Stimulated activated naive B cell treated with anti-CD40 and anti-IgM and Interleukin-4, amounts not matched to agents 10 μg/mL and 1 μg/mL and 100 μg/mL, for 72 hours (primary cell): ENCODE data around the gene CPT1B.
"Not testable (repeated sequence)": the region's sequence is repeated elsewhere in the genome, so short reads cannot be mapped to it uniquely, and the experiment has no call there.

Experiments used
- ATAC-seq, 2 donors: fragments of 150-1000 bp; cut with Tn5 transposase; replicated peaks; 2 replicates each; pipeline ENCODE4 v1.10.0; 2021; ENCODE audit warnings: moderate library complexity in 1 of 2
- DNase-seq: peaks from one replicate; pipeline ENCODE4 v3.0.0; 2021
- H3K27ac Mint-ChIP-seq: one replicate; pipeline ENCODE4 v1.8.0; 2022; ENCODE audit warnings: mild to moderate bottlenecking, mixed read lengths
- H3K27me3 Mint-ChIP-seq, 2 donors: one replicate each; pipeline ENCODE4 v1.8.0; 2022; ENCODE audit warnings: mixed read lengths in 2 of 2
- H3K36me3 Mint-ChIP-seq, 2 donors: one replicate each; pipeline ENCODE4 v1.8.0; 2022; ENCODE audit warnings: mixed read lengths in 2 of 2, mild to moderate bottlenecking in 1 of 2
- H3K4me1 Mint-ChIP-seq, 2 donors: one replicate each; pipeline ENCODE4 v1.8.0; 2022; ENCODE audit warnings: mixed read lengths in 2 of 2, mild to moderate bottlenecking in 1 of 2
- H3K4me3 Mint-ChIP-seq, 2 donors: one replicate each; pipeline ENCODE4 v1.8.0; 2022; ENCODE audit warnings: mild to moderate bottlenecking in 2 of 2, mixed read lengths in 2 of 2, moderate library complexity in 1 of 2
- H3K9me3 Mint-ChIP-seq, 2 donors: one replicate each; pipeline ENCODE4 v1.8.0; 2022; ENCODE audit warnings: mixed read lengths in 2 of 2, mild to moderate bottlenecking in 1 of 2

Gene CPT1B

DNA sequence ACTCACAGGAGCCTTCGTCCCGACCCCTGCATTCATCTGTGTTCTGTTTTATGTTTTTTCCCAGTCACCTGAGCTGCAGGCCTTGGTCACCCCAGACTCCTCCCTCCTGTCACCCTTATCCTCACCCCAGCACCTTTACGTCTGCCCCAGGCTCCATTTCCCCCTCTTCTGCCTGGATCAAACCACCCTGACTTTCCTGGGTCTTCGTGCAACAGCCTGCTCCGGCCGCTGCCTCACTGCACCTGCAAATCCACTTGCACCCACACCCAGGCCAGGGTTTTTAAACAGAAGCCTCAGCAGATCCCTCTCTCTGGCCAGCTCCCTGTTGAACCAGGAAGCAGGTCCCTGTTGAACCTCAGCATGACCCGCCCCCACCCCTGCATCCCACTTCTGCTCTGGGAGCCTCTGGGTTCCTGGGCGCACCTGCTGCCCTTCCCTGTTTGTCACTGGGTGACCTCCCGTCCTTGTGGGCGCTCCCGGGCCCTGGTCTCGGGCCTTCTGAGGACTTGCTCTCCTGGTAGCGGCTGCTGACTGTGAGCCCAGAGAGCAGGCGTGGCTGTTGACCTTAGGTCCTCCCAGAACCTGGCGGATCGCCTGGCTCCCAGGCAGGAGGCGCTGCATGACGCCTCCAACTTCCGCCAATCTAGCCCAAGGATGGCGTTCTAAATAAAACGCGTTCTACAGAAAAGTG is 35.2 kb upstream of the CPT1B start:
- peaks cover 2 to 7% of the 10 kb centered on the region in 2 donors for H3K4me1 Mint-ChIP-seq
- no peak overlapping the region for H3K27ac Mint-ChIP-seq
- DNase-seq (no peak), ATAC-seq (no peak)
- H3K27me3 Mint-ChIP-seq, result peaks cover 39 to 52% of the 10 kb centered on the region in 2 donors
- H3K4me3 Mint-ChIP-seq, result no peak overlapping the region
- no peaks in the 10 kb centered on the region for H3K36me3 Mint-ChIP-seq
- no peaks in the 10 kb centered on the region for H3K9me3 Mint-ChIP-seq

DNA sequence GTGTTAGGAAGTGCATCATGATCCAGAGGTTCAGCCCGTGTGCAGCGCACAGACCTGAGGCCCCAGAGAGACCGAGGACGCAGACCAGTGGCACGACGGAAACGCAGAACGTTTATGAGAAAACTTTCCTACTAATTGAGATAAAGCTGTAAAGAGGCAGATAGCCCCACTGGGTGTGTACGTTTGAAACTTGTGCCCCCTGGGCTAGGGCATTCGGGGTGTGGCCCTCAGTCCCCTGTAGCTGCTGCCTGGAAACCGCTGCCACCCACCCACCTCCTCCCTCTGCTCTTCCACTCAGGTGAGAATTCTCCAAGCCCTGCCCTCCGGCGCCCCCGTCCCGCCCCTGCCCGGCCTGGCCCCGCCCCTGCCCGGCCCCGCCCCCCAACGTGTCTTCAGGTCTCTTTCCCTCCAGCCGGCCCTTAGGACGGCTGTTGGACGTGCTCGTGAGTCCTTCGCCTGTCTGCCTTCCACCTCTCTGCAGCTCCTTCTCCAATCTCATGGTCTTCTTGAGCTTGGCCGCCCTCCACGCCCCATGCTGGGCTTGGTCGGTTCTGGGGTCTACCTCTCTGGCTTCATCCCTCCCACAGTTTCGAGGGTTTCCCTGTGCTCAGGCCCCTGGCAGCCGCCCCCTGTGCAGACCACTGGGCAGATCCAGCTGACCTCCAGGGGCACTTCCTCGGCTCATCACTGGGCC is 34.4 kb upstream of the CPT1B start:
- Mint-ChIP-seq H3K27ac (no peak overlapping the region), H3K27me3 (peaks cover 44 to 57% of the 10 kb centered on the region in 2 donors), H3K4me3 (no peak overlapping the region), H3K4me1 (peaks cover 2 to 7% of the 10 kb centered on the region in 2 donors), H3K9me3 (no peaks in the 10 kb centered on the region), H3K36me3 (no peaks in the 10 kb centered on the region)
- DNase-seq (no peak), ATAC-seq (peak in 1 of 2 donors; percentile 53)

DNA sequence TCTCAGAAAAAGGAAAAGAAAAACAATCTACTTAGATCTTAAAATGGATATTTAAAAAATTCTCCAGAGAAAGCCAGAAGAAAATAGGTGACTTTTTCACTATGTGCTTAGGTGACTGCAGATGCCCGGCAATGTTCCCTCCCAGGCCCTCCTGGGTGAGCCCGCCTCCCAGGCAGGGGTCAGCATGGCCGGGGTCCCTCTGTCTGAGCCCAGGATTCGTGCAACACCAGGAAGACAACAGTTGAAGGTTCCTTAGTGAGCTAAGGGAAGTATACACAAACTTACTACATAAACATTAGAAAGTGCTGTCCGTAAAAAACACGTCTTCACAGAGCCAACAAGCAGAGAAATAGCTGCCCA is 33.9 kb upstream of the CPT1B start:
- H3K9me3 Mint-ChIP-seq, result no peaks in the 10 kb centered on the region
- no peak overlapping the region for H3K27ac Mint-ChIP-seq
- ATAC-seq (no peak), DNase-seq (no peak)
- H3K36me3 Mint-ChIP-seq, result no peaks in the 10 kb centered on the region
- no peak overlapping the region for H3K4me3 Mint-ChIP-seq
- H3K4me1 Mint-ChIP-seq, result peaks cover 2 to 7% of the 10 kb centered on the region in 2 donors
- H3K27me3 Mint-ChIP-seq, result peaks cover 49 to 63% of the 10 kb centered on the region in 2 donors

- Mint-ChIP-seq H3K4me3 (no peak overlapping the region), H3K9me3 (no peaks in the 10 kb centered on the region), H3K27ac (no peak overlapping the region), H3K36me3 (no peaks in the 10 kb centered on the region), H3K4me1 (peaks cover 2 to 7% of the 10 kb centered on the region in 2 donors), H3K27me3 (peaks cover 55 to 69% of the 10 kb centered on the region in 2 donors)
- ATAC-seq (no peak), DNase-seq (no peak)
These were observed 33.3 kb upstream of the CPT1B start for GRCh38 chr22:50611341-50612060.

DNA sequence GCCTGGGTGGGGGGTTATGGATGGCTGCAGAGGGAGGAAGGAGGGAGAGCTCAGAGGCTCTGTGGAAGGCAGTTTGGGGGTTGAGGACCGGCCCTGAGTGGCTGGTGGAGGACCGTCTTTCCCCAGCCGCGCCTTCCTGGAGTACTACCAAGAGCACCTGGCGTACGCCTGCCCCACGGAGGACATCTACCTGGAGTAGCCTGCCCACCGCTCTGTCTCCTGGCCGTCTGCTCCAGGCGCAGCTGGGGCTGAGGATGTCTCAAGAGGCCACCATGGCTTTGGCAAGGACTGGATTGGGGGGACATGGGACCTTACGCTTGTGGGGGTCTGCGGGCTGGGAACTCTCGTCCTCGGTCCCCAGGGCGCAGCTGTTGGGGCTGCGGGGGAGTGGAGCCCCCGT is 32.4 kb upstream of the CPT1B start:
- no peak overlapping the region for H3K4me3 Mint-ChIP-seq
- H3K36me3 Mint-ChIP-seq, result no peaks in the 10 kb centered on the region
- no peak overlapping the region for H3K27ac Mint-ChIP-seq
- no peak for DNase-seq
- ATAC-seq, result no peak
- no peaks in the 10 kb centered on the region for H3K9me3 Mint-ChIP-seq
- peaks cover 65 to 78% of the 10 kb centered on the region in 2 donors for H3K27me3 Mint-ChIP-seq
- H3K4me1 Mint-ChIP-seq, result peaks cover 2 to 7% of the 10 kb centered on the region in 2 donors

- Mint-ChIP-seq H3K9me3 (no peaks in the 10 kb centered on the region), H3K4me3 (no peak overlapping the region), H3K4me1 (peaks cover 2 to 7% of the 10 kb centered on the region in 2 donors), H3K36me3 (no peaks in the 10 kb centered on the region), H3K27ac (no peak overlapping the region), H3K27me3 (peaks cover 70 to 84% of the 10 kb centered on the region in 2 donors)
- ATAC-seq, result no peak
- no peak for DNase-seq
These were observed 31.8 kb upstream of the CPT1B start for GRCh38 chr22:50610041-50610451.

GRCh38 chr22:50609599-50609998 is 31.4 kb upstream of the CPT1B start:
- peaks cover 71 to 88% of the 10 kb centered on the region in 2 donors for H3K27me3 Mint-ChIP-seq
- H3K27ac Mint-ChIP-seq, result no peak overlapping the region
- H3K9me3 Mint-ChIP-seq, result no peaks in the 10 kb centered on the region
- no peak overlapping the region for H3K4me3 Mint-ChIP-seq
- DNase-seq (no peak), ATAC-seq (no peak)
- no peaks in the 10 kb centered on the region for H3K36me3 Mint-ChIP-seq
- peaks cover 2 to 7% of the 10 kb centered on the region in 2 donors for H3K4me1 Mint-ChIP-seq

- ATAC-seq, result no peak
- H3K9me3 Mint-ChIP-seq, result no peaks in the 10 kb centered on the region
- H3K27me3 Mint-ChIP-seq, result peaks cover 71 to 88% of the 10 kb centered on the region in 2 donors
- H3K4me1 Mint-ChIP-seq, result peaks cover 2 to 7% of the 10 kb centered on the region in 2 donors
- no peak overlapping the region for H3K27ac Mint-ChIP-seq
- H3K4me3 Mint-ChIP-seq, result no peak overlapping the region
- no peak for DNase-seq
- H3K36me3 Mint-ChIP-seq, result no peaks in the 10 kb centered on the region
These were observed 30.8 kb upstream of the CPT1B start for GRCh38 chr22:50608996-50609395.

GRCh38 chr22:50608058-50608840 is 30.0 kb upstream of the CPT1B start:
- H3K27me3 Mint-ChIP-seq, result peaks cover 69 to 88% of the 10 kb centered on the region in 2 donors
- H3K36me3 Mint-ChIP-seq, H3K27ac Mint-ChIP-seq, H3K4me3 Mint-ChIP-seq, H3K4me1 Mint-ChIP-seq, H3K9me3 Mint-ChIP-seq, ATAC-seq, DNase-seq: not testable (repeated sequence)

DNA sequence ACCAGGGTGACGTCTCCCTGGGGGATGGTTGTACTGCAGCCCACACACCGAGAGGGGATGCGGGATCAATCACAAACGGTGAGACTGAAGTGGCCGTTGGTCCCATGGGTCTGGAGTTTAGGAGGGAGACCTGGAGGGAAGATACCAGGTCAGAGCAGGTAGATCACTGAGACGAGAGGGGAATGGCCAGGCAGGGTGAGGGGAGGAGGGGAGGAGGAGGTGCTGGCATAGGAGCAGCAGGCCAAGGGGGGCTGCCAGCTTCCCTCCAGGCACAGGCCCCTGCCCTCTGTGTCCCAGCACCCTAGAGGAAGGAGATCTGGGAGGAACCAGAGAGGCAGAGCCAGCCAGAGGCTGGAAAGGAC is 29.4 kb upstream of the CPT1B start:
- H3K36me3 Mint-ChIP-seq, result no peaks in the 10 kb centered on the region
- peak overlapping the region; percentile 61 for H3K27ac Mint-ChIP-seq
- ATAC-seq (no peak), DNase-seq (no peak)
- H3K4me1 Mint-ChIP-seq, result peaks cover 2 to 6% of the 10 kb centered on the region in 2 donors
- H3K27me3 Mint-ChIP-seq, result peaks cover 70 to 88% of the 10 kb centered on the region in 2 donors
- H3K4me3 Mint-ChIP-seq, result no peak overlapping the region
- H3K9me3 Mint-ChIP-seq, result no peaks in the 10 kb centered on the region

GRCh38 chr22:50606946-50607658 is 28.9 kb upstream of the CPT1B start:
- H3K27me3 Mint-ChIP-seq, result peaks cover 76 to 89% of the 10 kb centered on the region in 2 donors
- no peak for ATAC-seq

GRCh38 chr22:50606165-50606945 is 28.1 kb upstream of the CPT1B start:
- ATAC-seq, result no peak

More at GRCh38 chr22:50606946-50607658, 28.9 kb upstream of the CPT1B start:
- H3K4me3 Mint-ChIP-seq, result no peak overlapping the region
- peak overlapping the region; percentile 61 for H3K27ac Mint-ChIP-seq
- no peaks in the 10 kb centered on the region for H3K36me3 Mint-ChIP-seq
- no peak for DNase-seq
- H3K9me3 Mint-ChIP-seq, result no peaks in the 10 kb centered on the region
- H3K4me1 Mint-ChIP-seq, result peaks cover 5 to 8% of the 10 kb centered on the region in 2 donors

DNA sequence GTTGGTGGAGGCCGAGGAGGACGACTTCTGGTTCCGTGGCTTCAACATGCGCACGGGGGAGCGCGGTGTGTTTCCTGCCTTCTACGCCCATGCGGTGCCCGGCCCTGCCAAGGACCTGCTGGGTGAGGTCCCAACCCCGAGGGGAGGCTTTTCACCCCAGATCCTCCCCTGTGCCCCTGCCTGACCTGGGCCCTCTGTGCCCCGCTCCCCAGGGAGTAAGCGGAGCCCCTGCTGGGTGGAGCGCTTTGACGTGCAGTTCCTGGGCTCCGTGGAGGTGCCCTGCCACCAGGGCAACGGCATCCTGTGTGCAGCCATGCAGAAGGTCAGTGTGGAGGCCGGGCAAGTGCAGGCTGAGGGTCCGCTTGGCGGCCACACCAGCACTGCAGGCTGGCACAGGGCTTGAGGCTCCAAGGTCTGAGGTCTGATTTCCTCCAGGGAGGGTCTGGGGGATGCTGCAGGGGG is 27.4 kb upstream of the CPT1B start:
- H3K27ac Mint-ChIP-seq, result no peak overlapping the region
- ATAC-seq (no peak), DNase-seq (no peak)
- H3K4me3 Mint-ChIP-seq, result no peak overlapping the region
- no peaks in the 10 kb centered on the region for H3K36me3 Mint-ChIP-seq
- H3K27me3 Mint-ChIP-seq, result peaks cover 77 to 82% of the 10 kb centered on the region in 2 donors
- H3K4me1 Mint-ChIP-seq, result peaks cover 7 to 15% of the 10 kb centered on the region in 2 donors
- H3K9me3 Mint-ChIP-seq, result no peaks in the 10 kb centered on the region

More at GRCh38 chr22:50606165-50606945, 28.1 kb upstream of the CPT1B start:
- Mint-ChIP-seq H3K27me3 (peaks cover 80 to 89% of the 10 kb centered on the region in 2 donors), H3K36me3 (no peaks in the 10 kb centered on the region), H3K27ac (no peak overlapping the region), H3K4me1 (peaks cover 7 to 15% of the 10 kb centered on the region in 2 donors), H3K4me3 (no peak overlapping the region), H3K9me3 (no peaks in the 10 kb centered on the region)
- DNase-seq, result no peak
